Measurements from ENCODE around the gene ANKRD13B.

ANKRD13B gene

DNA sequence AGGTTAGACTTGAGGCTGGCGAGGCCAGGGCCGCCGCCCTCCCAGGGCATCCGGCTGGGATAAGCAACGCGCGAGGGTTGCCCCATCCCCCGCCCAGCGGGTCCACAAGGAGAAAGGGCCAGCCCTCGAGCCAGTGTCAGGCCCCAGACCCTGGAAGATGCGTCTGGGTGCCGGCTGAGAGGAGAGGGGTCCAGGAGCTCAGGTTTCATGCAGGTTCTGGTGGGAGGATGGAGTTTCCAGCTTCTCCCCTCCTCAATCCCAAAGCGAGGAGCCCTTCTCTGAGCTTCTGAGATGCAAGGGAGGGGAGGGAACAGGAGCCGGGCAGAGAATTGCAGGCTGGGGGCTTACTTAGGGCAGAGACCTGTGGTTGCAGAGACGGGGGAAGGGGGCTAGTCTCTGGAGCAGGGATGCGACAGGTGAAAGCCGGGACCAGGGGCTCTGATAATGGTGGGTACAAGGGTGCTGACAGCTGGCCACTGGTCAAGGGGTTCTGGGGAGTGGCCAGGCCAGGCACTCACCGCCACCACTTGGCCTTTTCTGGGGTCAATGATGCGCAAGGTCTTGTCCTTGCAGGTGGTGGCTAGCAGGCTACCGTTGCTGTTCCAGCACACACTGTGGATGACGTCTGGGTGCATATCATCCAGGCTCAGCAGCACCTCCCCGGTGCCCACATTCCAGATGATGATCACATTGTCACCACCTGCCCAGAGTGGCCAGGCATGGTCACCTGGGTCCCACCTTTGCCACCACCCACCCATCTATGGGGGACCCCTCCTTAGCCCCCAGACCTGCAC is 25.5 kb downstream of the ANKRD13B start:
- DNase-seq, result no peak

DNA sequence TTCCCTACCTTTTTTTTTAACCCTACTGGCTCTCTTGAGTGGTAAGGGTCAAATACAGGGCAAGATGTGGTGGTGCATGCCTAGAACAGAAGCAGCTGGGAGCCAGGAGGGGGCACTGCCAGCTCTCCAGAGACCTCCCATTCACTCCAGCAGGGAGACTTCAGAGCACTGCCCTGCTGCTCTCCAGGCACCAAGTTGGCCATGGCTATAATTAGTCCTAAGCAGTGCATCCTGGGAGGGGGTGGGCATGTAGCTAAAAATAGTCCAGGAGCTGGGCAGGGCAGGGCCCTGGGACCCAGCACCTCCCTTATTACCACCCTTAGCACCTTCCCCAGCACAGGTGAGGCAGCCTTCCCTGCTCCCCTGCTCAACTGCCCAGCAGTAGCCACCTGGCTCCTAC is 26.3 kb downstream of the ANKRD13B start:
- DNase-seq, result peak in 1 of 3 experiments; percentile 29

DNA sequence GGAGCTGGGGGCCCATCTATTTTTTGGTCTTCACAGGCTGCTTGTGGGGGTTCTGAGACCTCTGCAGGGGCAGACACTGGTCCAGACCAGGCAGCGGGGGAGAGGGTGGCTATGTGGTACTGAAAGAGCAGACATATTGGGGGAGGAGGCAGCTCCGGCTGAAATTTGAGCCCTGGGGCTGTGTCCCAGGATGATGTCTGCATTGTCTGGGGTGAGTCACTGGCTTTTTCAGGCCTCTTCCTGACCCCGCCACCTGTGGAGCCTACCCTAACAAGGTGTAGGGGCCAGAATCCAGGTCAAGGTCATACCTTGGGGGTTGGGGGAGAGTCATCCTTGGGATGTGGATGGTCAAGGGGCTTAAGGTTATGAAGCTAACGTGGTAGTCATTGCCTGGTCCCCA is 27.3 kb downstream of the ANKRD13B start:
- DNase-seq, result no peak

DNA sequence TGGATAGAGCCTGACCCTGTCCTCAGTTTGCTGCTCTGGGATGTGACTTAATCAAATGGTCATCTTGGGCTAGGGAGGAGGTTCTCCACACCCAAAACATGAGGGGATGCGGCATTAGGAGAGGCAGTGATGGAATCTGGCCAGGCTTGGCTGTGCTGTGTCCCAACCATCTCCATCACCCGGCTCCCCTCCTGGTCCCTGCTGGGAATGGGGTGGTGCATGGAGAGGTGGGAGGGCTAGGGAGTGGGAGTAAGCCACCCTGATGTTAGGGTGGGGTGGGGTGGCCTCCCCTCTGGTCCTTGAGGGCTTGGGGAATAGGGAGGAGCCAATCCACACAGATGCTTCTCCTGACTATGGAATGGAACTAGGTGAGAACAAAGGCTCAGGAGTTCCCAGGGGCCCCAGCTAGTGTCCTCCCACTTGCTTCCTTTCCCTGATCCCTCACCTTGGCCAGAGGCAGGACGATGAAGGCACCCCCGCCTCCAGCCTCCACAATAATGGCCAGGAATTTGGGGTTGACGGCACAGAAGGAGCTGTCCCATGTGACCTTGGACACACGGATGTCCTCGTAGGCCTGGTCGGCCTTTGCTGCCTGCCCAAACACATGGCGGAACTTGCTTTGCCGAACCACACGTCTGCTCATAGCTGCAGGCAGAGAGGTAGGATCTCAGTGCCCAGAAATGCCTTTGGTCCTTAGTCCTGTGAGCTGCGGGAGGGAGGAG is 28.0 kb downstream of the ANKRD13B start:
- no peak for DNase-seq

DNA sequence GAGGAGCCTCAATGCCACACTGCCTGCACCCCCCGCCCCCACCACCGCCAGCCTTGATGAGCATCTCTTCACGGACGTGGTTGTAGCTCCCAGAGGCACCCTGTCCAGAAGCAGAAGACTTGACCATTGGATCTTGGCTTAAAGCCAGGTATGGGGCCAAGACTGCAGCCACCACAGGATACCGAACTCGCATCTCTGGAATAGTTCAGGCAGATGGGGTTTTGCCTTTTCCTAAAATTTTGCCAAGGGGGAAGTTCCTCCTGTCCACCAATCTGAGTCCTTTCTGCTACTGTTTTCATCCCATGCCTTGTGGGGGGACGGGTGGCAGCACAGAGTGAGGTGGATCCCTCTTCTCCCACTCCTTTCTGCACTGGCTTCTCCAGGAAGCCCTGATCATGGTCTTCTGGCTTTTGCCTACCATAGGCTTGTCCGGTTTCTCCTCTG is 28.8 kb downstream of the ANKRD13B start:
- DNase-seq, result no peak

DNA sequence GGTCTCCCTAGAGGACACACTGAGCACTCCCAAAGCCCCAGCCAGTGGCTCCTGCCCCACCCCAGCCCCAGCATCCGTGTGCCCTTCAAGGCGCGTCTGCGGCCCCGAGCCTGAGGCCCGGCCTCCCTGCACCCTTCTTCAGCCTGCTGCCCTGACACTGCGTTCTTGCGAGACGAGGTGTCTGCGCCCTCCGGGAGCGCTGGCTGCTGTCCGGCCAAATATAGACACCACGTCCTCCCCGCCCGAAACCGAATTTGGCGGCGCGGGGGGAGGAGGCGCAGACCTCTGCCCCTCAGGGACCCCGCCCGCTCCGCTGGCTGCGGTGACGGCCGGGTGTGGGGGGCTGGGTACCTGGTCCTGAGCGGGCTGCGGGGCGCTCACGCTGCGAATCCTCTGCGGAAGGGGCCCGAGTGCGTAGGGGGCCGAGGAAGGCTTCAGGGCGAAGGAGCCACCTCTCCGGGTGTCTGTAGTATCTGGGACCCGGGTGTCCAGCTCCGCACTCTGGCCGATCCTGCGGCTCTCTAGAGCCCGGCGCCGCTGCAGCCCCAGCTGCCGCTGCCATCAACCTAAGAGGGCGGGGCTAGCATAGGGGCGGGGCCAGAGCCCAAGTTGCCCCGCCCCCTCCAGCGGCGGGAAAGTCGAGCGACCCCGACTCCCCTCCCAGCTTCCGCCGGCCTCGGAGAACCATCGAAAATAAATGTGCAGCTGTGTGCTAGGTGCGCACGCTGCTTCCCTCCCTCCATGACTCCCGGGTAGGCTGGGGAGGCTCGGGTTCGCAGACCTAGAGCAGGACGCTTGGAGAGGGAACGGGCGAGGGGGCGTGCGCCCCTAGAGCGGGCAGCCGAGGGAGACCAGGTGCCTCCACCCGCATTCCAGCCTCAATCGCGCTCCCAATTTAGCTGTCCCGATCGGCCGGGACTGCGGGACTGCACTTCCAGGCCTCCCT is 29.7 kb downstream of the ANKRD13B start, which contains the start of gene CORO6:
CORO6 (minus strand) TSS at position 576 of the 946 bp plus-strand sequence. CDS start 1,491 bp downstream, outside the sequence.
- DNase-seq, result peak; percentile 54 to 77 (median 71)

DNA sequence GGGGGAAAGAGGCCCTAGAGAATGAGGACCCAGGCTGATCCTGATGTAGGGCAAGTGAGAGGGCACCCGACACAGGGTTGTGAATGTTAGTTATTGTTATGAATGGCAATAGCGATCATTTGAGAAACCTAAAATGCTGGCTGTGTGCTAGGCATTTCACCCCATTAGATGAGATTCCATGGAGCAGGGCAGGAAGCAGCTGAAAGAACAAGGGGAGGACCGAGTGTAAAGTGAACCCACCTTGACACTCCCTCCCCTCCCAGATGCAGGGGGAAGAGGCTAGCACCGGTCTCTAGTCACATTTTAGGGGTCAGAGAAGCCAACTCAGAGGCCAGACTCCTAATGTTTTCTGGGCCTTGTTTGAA is 30.3 kb downstream of the ANKRD13B start:
- DNase-seq, result no peak

DNA sequence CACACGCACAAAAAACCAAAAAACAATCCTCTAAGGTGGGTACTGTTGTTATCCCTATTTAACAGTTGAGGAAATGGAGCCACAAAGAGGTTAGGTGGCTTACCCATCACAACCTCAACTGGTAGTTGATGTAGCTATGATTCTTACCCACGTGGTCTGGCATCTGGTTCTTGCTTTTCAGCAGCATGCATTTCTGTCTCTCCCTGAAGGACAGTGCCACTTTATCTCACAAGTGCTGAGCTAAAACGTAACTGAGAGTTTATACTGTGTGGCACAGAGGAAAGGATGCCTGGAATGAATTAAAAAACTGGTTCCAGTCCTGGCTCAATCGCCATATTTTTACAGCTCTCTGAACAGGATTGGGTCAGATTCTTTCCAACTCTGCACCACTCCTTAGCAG is 31.7 kb downstream of the ANKRD13B start:
- DNase-seq, result no peak

DNA sequence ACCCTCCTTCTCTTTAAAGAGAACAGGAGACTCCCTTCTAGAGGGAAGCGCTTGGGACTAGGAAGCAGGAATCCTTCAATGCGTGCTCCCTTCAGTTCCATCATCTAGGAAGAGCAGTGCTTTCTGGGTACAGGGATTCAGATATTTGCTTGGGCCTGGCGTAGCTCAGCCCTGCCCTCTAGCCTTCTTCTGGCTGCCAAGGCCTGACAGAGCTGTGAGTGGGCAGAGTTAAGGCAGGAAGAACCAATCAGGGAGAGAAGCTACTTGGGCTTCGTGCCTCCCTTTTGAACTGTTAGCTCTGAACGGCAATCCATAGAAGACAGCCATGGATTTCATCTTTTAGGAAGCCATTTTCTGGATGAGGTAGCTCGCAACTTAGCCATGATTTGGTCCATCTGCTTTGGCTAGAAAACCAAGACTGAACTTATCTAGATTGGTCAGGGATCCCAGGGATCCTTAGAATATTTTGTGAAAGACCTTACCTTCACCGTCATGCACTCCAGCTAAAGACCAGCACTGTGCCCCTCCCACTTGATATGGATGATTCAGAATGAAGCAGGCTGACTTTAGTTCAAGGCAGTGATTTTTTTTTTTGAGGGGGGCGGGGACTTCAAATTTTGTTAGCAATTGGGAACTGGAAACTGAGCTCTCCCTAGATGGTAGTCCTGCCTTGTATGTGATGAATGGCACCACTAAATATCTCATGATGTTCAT is 32.3 kb downstream of the ANKRD13B start:
- DNase-seq, result no peak

DNA sequence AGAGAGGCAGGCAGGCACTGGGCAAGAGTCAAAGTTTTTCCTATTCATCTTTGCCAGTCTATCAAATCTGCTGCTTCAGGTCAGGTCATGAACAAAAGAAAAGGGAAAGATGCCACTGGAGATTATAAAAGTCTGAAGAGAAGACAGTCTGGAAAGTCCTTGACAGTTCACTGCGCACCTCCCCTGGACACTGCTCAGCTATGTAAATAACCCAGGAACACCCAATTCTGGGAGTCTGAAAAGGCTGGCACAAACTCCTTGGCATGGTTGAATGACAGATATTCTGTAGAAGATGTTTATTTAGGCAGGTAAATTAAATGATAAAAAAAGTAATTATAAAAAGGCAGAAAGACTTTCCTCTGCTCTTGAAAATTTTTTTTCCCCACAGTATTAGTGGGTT is 35.0 kb downstream of the ANKRD13B start:
- DNase-seq, result no peak

DNA sequence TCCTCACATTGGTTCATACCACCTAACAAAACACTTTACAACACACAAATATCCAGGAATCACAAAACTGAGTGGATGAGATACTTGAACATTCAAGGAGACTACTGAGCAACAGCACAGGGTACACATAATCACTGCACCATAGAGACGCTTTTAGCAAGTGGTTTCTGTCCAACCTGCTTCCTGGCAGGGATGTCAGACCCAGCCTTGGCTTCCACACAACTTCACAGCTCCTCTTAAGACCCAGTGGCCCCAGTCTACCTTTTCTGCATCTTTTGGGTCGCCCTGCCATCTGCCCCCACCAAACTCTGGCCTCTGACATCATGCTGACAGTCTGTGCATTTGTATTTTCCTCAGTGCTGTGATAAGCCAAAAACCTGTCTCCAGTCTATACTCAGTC is 35.7 kb downstream of the ANKRD13B start:
- no peak for DNase-seq

DNA sequence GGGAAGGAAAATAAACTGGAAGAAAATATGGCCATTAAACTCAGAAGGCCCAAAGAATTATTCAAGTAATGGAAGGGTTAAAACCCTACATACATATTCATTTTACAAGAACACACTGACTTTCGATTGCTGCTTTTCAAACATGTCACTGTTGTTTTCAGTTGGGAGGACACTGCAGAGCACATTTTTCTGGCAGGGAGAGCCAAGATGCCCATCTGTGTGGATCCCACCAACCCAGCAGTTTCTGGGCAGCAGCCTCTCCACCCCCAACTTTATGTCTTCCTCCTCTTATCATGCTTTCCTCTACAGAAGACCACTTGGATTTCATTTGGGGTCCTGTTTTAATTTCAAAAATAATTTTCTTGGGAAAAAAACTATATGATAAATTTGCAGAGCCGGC is 36.9 kb downstream of the ANKRD13B start:
- no peak for DNase-seq

DNA sequence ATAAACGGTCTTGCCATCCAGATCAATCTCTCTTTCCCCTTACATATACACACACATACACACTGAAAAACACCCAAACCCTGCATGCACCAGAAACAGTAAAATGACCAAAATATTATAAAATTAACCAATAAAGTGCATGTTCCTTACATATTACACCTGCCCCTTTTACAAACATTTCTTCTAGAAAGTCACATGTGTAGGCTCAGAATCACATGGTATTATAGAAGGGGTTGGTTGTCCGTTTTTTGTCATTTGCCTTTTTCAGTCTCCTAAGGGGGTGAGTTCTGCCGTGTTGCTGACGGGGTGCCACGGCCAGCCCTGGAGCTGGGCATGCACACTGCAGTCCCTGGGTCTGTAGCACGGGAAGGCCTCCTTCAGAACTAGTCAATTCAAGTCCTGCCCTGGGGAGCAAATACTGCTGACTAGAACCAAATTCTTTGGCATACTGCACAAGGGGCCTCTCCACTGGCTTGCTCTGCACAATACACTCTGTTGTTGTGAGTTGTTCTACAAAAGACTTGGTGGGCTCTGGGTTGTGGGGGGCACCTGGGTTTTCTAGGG is 37.8 kb downstream of the ANKRD13B start:
- DNase-seq, result no peak

DNA sequence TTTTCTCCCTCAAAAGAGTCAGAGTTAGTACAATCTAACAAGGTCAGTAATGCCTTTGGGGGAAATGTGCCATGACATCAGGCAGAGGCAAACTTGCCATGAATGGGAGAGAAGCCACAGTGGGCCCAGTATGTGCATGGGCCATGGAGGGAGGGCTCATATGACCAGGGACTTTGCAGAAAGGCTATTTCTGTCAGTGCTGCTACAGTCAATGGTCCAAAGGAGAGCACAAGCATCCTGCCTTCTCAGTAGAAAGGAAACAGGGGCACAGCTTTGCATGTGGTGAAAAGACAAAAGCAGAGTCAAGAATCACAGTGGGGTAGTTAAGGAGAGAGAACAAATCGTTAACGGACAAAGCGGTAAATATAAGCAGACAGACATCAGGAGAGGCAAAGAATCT is 41.0 kb downstream of the ANKRD13B start:
- no peak for DNase-seq

DNA sequence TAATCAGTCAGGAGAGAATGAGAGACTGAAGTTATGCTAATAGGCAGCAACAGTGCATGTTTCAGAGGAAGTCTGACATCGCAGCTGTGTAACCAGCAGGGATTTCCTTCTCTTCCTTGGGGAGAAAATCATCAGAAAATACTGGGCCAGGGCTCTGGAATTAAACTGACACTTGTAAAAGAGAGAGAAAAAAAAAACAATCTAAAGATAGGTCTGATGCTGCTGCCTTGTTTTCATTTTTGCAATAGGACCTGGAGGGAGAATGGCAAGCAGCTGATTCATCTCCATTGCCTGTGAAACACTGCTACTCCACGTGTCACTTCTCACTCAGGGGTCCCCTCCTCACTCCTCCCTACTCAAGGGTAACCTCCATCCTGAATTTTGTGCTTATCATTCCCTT is 47.5 kb downstream of the ANKRD13B start:
- DNase-seq, result no peak

DNA sequence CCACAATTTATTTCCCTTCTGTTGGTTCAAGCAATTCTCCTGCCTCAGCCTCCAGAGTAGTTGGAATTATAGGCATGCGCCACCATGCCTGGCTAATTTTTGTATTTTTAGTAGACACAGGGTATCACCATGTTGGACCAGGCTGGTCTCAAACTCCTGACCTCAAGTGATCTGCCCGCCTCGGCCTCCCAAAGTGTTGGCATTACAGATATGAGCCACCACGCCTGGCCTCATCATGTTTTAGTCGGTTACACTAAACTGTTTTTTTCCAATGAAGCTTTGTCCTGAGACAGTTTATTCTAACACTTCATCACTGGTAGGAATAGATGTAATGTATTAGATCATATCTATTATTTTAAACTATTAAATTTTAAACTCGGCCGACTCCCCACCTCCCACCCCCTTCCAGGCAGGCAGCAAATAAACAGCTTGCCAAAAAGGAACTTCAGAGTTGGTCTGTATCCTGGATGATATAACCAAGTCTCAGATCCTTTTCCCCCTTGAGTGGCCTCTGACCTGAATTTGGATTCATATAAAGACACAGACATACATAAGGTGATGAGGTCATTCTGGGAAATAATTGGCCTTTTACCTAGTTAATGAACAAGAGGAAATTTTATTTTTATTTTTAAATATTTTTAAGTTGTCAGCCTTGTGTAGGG is 48.2 kb downstream of the ANKRD13B start:
- no peak for DNase-seq

DNA sequence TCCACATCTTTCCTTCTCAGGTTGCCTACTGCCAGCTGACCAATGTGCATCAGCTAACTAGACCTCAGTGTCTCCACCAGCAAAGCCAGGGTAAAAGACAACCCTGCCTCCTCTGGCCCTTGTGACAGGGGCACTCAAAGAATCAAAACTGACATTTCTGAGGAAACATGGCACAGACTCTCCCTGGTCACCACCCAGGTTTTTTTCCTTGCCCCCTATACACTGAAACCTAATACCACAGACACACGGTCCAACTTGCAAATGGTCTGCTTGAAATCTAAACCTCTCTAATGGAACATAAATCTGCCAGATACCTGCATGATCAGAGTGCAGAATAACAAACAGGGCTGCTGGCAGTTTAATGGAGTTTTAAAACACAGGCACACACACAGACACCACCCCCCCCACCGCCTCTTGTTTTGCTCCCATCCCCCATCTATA is 49.3 kb downstream of the ANKRD13B start:
- peak; percentile 43 to 80 (median 68) for DNase-seq

DNA sequence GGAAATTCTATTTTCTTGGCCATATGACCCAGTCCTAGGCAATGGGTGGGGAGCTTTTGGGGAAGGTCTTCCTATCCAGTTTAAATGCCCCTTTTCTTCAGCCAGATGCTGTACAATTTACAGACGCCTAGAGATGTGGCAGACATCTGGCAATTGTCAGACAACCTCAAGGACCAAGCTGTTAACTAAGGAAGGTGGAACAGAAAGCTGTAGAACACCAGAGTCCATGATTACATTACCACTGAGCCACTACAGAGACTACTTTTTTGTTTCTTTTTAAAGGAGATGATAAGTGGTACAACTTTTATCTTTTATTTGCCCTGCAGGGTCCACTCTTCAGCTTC is 50.9 kb downstream of the ANKRD13B start:
- no peak for DNase-seq

DNA sequence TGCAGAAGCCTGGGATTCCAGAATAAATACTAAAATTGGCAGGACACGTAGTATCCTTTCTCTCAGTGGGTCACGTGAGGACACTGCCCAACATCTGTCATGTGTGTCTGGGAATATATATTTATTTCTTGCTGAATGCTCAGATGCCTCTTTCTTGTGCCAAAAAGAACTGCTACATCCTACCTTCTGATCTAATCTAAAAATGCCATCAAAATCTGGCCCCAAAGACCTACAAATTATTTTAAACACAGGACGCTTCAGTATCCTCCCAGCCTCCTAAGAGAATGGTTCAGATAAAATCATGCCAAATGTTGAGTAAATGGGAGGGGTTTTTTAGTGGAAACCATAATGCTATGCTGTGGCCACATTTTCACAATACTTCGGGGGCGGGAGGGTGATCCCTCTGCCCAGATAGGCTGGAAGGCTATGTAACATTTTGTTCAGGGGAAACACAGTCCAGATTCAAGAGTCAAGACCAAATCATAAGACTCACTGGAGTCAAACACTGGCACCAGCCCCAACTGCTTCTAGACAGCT is 52.7 kb downstream of the ANKRD13B start:
- no peak for DNase-seq

DNA sequence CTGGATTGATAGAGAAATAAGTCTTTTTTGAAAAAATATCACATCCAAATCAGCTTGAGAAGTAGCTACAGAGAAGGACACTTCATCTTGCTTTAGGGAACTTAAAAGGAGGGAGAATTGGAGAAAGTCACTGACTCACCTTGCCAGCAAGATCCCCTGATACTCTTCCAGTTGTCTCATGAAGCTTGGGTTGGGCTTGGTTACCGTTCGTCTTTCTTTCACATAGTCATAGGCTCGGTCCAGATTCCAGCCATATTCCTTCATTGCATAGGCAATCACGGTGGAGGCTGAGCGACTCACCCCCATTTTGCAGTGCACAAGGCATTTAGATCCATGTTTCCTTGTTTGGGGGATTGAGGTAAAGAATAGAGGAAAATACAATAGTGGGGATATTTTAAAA is 55.1 kb downstream of the ANKRD13B start:
- DNase-seq, result no peak

DNA sequence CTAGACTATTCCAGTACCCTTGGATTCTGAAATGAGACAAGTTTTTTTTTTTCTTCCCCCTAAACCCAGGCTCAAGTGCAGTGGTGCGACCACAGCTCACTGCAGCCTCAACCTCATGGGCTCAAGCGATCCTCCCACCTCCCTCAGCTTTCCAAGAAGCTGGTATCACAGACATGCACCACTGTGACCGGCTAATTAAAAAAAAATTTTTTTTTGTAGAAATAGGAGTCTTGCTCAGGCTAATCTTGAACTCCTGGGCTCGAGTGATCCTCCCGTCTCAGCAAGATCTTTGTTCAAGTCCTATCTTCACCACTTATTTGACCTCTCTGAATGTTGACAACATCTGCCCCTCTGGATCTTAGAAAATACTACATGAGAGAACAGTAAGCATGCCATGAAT is 56.4 kb downstream of the ANKRD13B start:
- no peak for DNase-seq
